HEK293 (cell line): ENCODE measurements around the gene SUV39H2.

Experiments used
- CTCF ChIA-PET: fragments of 350-600 bp; formaldehyde crosslinking; extraction: SDS; loops from one replicate; lab custom pipeline; 2021; ENCODE audit warnings: antibody characterized with exemption; lab: Yijun Ruan, JAX
- POLR2A ChIA-PET: fragments of 300-600 bp; formaldehyde crosslinking; extraction: SDS; loops from one replicate; lab custom pipeline; 2020; ENCODE audit warnings: antibody characterized with exemption, inconsistent platforms; lab: Yijun Ruan, JAX
- H3K27ac ChIP-seq: fragments of 200-500 bp; sonication (Bioruptor generic); 2 replicates; pipeline ENCODE4 v1.5.1; 2014; ENCODE audit warnings: low read depth, low read length, control low read depth, inconsistent platforms; ENCODE audit errors: extremely low read depth
- H3K36me3 ChIP-seq, 2 experiments: fragments of 200-500 bp in 1 of 2; sonication (Bioruptor generic) in 1 of 2; 1 replicate in 1 of 2; 2 replicates in 1 of 2; pipeline ENCODE4 v1.5.1; 2014 to 2017; ENCODE audit warnings: inconsistent platforms in 2 of 2, low read length in 2 of 2; ENCODE audit not compliant: control insufficient read depth in 2 of 2, insufficient read depth in 1 of 2
- H3K4me1 ChIP-seq: fragments of 200-500 bp; sonication (Bioruptor generic); 2 replicates; pipeline ENCODE4 v1.5.1; 2014; ENCODE audit warnings: mild to moderate bottlenecking, low read length, inconsistent platforms; ENCODE audit not compliant: control insufficient read depth, insufficient read depth
- H3K4me3 ChIP-seq: 2 replicates; pipeline ENCODE4 v1.5.1; 2011; ENCODE audit warnings: low read depth, mild to moderate bottlenecking, control low read depth, low read length, moderate library complexity
- H3K9me3 ChIP-seq: fragments of 200-500 bp; sonication (Bioruptor generic); 2 replicates; pipeline ENCODE4 v1.5.1; 2014; ENCODE audit warnings: low read depth, low read length, inconsistent platforms; ENCODE audit not compliant: control insufficient read depth, insufficient read depth
- ELK4 ChIP-seq: IDR thresholded peaks from 2 replicates; pipeline ENCODE4 v1.6.1; 2011; ENCODE audit warnings: mild to moderate bottlenecking, low read depth, low read length, borderline replicate concordance
- GFI1B ChIP-seq: fragments of 450-650 bp; formaldehyde crosslinking; IDR thresholded peaks from 2 replicates; pipeline ENCODE4 v1.5.1; 2016; ENCODE audit warnings: missing biosample characterization, missing genetic modification characterization
- GLI4 ChIP-seq: fragments of 450-650 bp; formaldehyde crosslinking; IDR thresholded peaks from 2 replicates; pipeline ENCODE4 v1.5.1; 2016; ENCODE audit warnings: missing biosample characterization, missing genetic modification characterization
- OVOL3 ChIP-seq: fragments of 450-650 bp; formaldehyde crosslinking; IDR thresholded peaks from 2 replicates; pipeline ENCODE4 v1.5.1; 2016; ENCODE audit warnings: missing biosample characterization, missing genetic modification characterization
- PRDM1 ChIP-seq: fragments of 450-650 bp; formaldehyde crosslinking; IDR thresholded peaks from 2 replicates; pipeline ENCODE4; 2016; ENCODE audit warnings: missing biosample characterization, missing genetic modification characterization
- REST ChIP-seq: fragments of 450-650 bp; formaldehyde crosslinking; IDR thresholded peaks from 2 replicates; pipeline ENCODE4 v1.5.1; 2016; ENCODE audit warnings: missing biosample characterization, missing genetic modification characterization
- ZBTB48 ChIP-seq: fragments of 450-650 bp; formaldehyde crosslinking; IDR thresholded peaks from 2 replicates; pipeline ENCODE4 v1.5.1; 2016; ENCODE audit warnings: missing biosample characterization, missing genetic modification characterization
- ZBTB7A ChIP-seq: fragments of 450-650 bp; formaldehyde crosslinking; IDR thresholded peaks from 2 replicates; pipeline ENCODE4 v1.5.1; 2016; ENCODE audit warnings: low read depth, missing biosample characterization, missing genetic modification characterization
- ZFHX2 ChIP-seq: fragments of 450-650 bp; formaldehyde crosslinking; conservative IDR thresholded peaks from 2 replicates; pipeline ENCODE4 v1.5.1; 2016; ENCODE audit warnings: missing biosample characterization, missing genetic modification characterization
- ZNF140 ChIP-seq: fragments of 450-650 bp; formaldehyde crosslinking; IDR thresholded peaks from 2 replicates; pipeline ENCODE4 v1.5.1; 2016; ENCODE audit warnings: missing biosample characterization, missing genetic modification characterization
- ZNF157 ChIP-seq: fragments of 450-650 bp; formaldehyde crosslinking; IDR thresholded peaks from 2 replicates; pipeline ENCODE4 v1.5.1; 2016; ENCODE audit warnings: missing biosample characterization, missing genetic modification characterization
- ZNF175 ChIP-seq: fragments of 450-650 bp; formaldehyde crosslinking; IDR thresholded peaks from 2 replicates; pipeline ENCODE4 v1.5.1; 2016; ENCODE audit warnings: missing biosample characterization, missing genetic modification characterization
- ZNF223 ChIP-seq: fragments of 450-650 bp; formaldehyde crosslinking; IDR thresholded peaks from 2 replicates; pipeline ENCODE4 v1.5.1; 2016; ENCODE audit warnings: missing biosample characterization, missing genetic modification characterization
- ZNF280C ChIP-seq: fragments of 450-650 bp; formaldehyde crosslinking; IDR thresholded peaks from 2 replicates; pipeline ENCODE4 v1.5.1; 2016; ENCODE audit warnings: missing biosample characterization, missing genetic modification characterization
- ZNF341 ChIP-seq: fragments of 450-650 bp; formaldehyde crosslinking; IDR thresholded peaks from 2 replicates; pipeline ENCODE4; 2016; ENCODE audit warnings: low read depth, missing biosample characterization, missing genetic modification characterization
- ZNF350 ChIP-seq: fragments of 450-650 bp; formaldehyde crosslinking; IDR thresholded peaks from 2 replicates; pipeline ENCODE4 v1.5.0; 2017; ENCODE audit warnings: missing biosample characterization, mild to moderate bottlenecking, missing genetic modification characterization
- ZNF433 ChIP-seq: fragments of 450-650 bp; formaldehyde crosslinking; IDR thresholded peaks from 2 replicates; pipeline ENCODE4 v1.5.1; 2016; ENCODE audit warnings: missing biosample characterization, missing genetic modification characterization, low read depth
- ZNF629 ChIP-seq: fragments of 450-650 bp; formaldehyde crosslinking; IDR thresholded peaks from 2 replicates; pipeline ENCODE4 v1.5.1; 2017; ENCODE audit warnings: missing biosample characterization, missing genetic modification characterization
- ZNF677 ChIP-seq: fragments of 450-650 bp; IDR thresholded peaks from 2 replicates; pipeline ENCODE4 v1.5.0; 2018; ENCODE audit warnings: missing biosample characterization, mild to moderate bottlenecking, missing genetic modification characterization, moderate library complexity
- ZNF837 ChIP-seq: fragments of 450-650 bp; formaldehyde crosslinking; IDR thresholded peaks from 2 replicates; pipeline ENCODE4 v1.5.1; 2016; ENCODE audit warnings: missing biosample characterization, missing genetic modification characterization

The SUV39H2 gene

GRCh38 chr10:14879928-14880193 is 1.2 kb downstream of the SUV39H2 start (continued):
- TF ChIP-seq ZNF629 (tag by site-specific recombination) (no peak), ELK4 (no peak)

GRCh38 chr10:14880229-14880628 is 1.6 kb downstream of the SUV39H2 start:
- ChIA-PET CTCF (interaction anchor here (0.8 kb wide), 1 partner anchor 23 kb away, joined by 4 read pairs; no protein-coding TSS in a partner anchor), POLR2A (interaction anchor here (1.1 to 4.9 kb wide), 2 partner anchors 13 to 42 kb away, joined by 3 to 68 read pairs; partner anchors contain the start of genes CDNF, HSPA14 and MSANTD7)
- Histone ChIP-seq H3K36me3 (peaks cover 9 to 41% of the 10 kb centered on the region in 2 experiments; a peak in 2 of 3 replicates), H3K4me1 (no peaks in the 10 kb centered on the region), H3K9me3 (no peaks in the 10 kb centered on the region), H3K4me3 (peak overlapping the region; percentile 82), H3K27ac (no peak overlapping the region)
- TF ChIP-seq GFI1B (tag by site-specific recombination) (no peak), ZNF350 (tag by site-specific recombination) (no peak), ZNF280C (tag by site-specific recombination) (no peak), ZNF341 (no peak), ZNF157 (tag by site-specific recombination) (no peak), ZFHX2 (tag by site-specific recombination) (no peak), ZNF175 (tag by site-specific recombination) (no peak), OVOL3 (tag by site-specific recombination) (no peak), ZNF433 (tag by site-specific recombination) (no peak), PRDM1 (peak; percentile 61), ZNF677 (no peak), ZBTB48 (tag by site-specific recombination) (peak; percentile 22; the same call in 1 of the 2 replicates), REST (tag by site-specific recombination) (peak; percentile 97), ZNF837 (tag by site-specific recombination) (no peak)

- Histone ChIP-seq H3K36me3 (peaks cover 20 to 58% of the 10 kb centered on the region in 2 experiments; a peak in 2 of 3 replicates), H3K27ac (no peak overlapping the region), H3K4me1 (no peaks in the 10 kb centered on the region), H3K4me3 (no peak overlapping the region), H3K9me3 (no peaks in the 10 kb centered on the region)
- CTCF ChIA-PET: no interaction called here
- TF ChIP-seq ZNF140 (tag by site-specific recombination) (peak; percentile 71; the same call in 1 of the 2 replicates), GLI4 (tag by site-specific recombination) (no peak), ZBTB7A (no peak), ZNF223 (tag by site-specific recombination) (no peak)
- POLR2A ChIA-PET: no interaction called here
These were observed 5.4 kb downstream of the SUV39H2 start for GRCh38 chr10:14884082-14884481.
